ENCODE results near the gene PICK1.
"Not testable (repeated sequence)": the region's sequence is repeated elsewhere in the genome, so short reads cannot be mapped to it uniquely, and the experiment has no call there.

PICK1 gene

DNA sequence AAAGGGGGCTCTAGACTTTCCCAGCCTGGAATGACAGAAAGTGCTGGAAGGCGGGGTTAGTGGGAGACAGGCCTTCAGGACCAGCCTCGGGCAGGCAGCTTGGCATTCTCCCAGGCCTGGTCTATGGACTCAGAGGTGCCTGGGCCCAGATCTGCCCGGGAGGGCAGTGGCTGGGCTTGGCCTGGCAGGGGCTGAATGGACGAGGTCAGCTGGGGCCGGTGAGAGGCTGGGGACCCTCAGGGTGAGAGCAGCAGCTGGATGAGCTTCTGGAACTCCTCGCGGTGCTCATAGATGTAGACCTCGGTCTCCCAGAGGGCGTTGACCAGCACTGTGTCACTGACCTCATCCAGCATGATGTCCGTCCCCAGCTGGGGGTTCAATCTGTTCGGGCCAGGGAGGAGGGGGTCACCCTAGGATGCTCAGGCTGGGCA lies 54.7 kb downstream of the PICK1 start:
- no peak overlapping the region for H3K4me3 ChIP-seq (ENCODE audit: low read length)
- TF ChIP-seq ZNF274 (IDR thresholded peaks at IDR 0.05; ENCODE audit: low read depth, low read length), result no peak

DNA sequence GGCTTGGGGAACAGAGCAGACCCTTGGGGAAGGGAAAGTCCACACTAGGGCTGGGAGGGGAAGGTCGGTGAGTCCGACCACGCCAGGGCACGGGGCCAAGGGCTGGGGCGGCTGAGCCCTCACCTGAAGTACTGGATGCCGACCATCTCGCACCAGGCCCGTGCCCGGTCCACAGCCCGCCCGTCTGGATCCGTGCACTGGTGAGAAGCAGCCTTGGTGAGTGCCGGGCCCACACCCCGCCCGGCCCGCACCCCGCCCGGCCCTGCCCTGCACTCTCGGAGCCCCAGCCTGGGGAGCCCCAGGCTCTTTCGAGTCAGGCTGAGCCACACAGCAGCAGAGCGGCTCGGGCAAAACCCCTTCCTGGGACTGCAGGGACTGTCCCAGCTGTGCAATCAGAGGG lies 55.2 kb downstream of the PICK1 start:
- TF ChIP-seq ZNF274 (IDR thresholded peaks at IDR 0.05; ENCODE audit: low read depth, low read length), result no peak

DNA sequence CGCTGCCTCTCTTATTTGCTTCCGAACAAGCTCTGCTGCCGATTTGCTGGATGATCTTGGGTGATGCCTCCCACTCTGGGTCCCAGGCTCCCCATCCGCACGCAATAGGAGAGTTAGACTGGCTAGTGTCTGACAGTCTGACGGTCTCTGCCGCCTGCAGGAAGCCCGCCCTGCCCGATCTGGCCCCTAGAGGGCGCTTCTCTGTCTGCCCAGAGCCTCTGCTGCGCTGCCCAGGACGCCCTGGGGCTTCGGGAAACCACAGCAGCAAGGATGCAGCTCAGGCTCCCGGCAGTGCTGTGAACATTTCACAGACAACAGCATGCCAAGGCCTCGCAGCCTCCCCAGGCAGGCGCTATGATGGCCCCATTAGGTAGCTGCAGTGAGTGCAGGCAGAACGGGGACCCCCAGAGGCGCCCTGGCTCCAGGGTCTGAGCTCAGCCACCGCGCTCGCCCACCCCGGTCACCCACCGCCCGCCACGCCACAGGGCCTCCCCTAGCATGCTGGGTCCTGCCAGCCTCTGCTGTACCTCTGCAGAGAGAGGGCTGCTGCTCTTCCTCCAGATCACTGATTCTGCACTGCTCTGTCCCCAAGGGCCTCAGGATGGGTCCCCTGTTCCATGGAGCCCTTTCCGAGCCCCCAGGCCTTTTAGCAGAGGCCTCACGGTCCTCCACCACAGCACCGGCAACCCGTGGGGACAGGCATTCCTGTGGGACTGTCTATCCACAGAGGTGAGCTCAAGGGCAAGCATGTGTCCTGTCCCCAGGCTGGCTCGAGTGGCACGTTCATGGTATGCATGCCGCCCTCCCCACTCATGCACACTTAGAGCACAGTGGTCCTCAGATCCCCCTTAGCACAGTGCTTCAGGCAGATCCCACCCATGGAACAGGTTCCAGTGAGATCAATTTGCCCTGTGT lies 57.5 kb downstream of the PICK1 start:
- no peak overlapping the region for H3K4me3 ChIP-seq (ENCODE audit: low read length)
- TF ChIP-seq ZNF274 (IDR thresholded peaks at IDR 0.05; ENCODE audit: low read depth, low read length), result no peak

More for the DNA sequence above, 55.2 kb downstream of the PICK1 start:
- no peak overlapping the region for H3K4me3 ChIP-seq (ENCODE audit: low read length)

DNA sequence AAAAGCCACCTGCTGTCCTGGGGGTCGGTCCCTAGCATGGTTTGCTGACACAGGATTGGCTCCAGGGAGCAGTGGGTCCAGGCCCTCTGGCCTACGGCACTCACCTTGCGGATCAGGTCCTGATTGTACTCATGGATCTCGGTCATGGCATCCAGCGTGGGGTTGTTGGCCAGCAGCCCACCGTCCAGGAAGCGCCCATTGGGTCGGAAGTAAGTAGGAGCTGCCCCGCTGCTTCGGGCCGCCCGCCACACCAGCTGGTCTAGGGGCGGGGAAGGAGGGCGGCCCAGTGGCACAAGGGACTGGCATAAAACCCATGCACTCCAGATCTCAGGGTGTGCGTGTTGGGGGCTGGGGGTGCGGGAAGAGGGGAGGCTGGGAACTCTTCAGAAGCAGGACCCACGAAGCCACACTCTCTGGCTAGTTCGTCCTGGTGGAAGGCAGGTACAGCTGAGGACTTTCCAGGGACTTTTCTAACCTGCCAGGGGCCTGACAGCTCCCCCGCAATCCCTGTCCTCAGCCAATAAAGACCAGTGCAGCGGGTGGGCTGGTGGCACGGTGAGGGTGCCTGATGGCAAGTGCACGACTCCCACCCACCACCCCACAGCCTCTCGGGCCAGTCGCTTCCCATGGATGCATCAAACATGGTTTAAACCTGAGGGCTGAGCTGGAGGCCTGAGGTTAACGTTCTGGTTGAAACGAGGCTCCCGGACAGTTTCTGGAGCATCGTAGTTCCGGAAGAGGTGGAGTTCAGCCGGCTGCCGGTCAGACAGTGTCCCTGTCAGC lies 58.4 kb downstream of the PICK1 start:
- TF ChIP-seq ZNF274 (IDR thresholded peaks at IDR 0.05; ENCODE audit: low read depth, low read length), result no peak
- no peak overlapping the region for H3K4me3 ChIP-seq (ENCODE audit: low read length)

DNA sequence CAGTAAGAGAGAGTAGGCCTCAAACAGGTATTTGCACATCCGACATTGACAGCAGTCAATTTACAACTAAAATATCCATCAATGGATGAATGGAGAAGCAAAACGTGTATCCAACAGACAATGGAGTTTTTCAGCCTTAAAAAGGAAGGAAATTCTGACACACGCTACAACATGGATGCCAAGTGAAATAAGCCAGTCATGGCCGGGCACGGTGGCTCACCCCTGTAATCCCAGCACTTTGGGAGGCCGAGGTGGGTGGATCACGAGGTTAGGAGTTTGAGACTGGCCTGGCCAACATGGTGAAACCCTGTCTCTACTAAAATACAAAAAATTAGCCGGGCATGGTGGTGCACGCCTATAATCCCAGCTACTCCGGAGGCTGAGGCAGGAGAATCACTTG lies 60.4 kb downstream of the PICK1 start:
- H3K4me3 ChIP-seq (ENCODE audit: low read length), result not testable (repeated sequence)

DNA sequence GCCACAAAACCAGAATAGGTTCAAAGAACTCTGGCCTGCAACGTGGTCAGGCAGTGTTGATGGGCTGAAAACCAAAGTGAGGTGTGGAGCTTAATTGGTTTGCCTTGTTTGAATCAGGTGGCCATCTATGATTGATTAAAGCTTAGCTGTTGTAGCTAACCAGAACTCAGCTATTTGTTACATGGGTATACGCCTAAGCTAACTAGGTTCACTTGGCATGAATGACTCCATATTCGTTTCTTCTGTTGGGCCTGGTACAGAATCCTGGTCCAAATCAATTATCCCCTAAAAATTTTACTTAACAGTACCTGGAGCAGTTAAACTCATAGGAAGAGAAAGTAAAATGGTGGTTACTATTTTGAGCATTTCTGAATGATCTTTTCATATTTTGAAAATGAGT lies 61.0 kb downstream of the PICK1 start:
- no peak overlapping the region for H3K4me3 ChIP-seq (ENCODE audit: low read length)
- no peak for TF ChIP-seq ZNF274 (IDR thresholded peaks at IDR 0.05; ENCODE audit: low read depth, low read length)

DNA sequence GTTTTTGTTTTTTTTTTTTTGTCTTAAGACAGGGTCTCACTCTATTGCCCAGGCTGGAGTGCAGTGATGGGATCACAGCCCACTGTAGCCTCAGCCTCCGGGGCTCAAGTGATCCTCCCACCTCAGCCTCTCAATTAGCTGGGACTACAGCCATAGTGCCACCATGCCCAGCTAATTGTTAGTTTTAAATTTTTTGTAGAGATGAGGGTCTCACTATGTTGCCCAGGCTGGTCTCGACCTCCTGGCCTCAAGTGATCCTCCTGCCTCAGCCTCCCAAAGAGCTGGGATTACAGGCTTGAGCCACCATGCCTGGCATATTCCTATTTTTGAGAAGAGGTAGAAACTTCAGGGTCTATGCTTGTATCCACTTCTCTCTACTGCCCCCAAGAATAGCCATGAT lies 61.5 kb downstream of the PICK1 start:
- H3K4me3 ChIP-seq (ENCODE audit: low read length), result not testable (repeated sequence)

DNA sequence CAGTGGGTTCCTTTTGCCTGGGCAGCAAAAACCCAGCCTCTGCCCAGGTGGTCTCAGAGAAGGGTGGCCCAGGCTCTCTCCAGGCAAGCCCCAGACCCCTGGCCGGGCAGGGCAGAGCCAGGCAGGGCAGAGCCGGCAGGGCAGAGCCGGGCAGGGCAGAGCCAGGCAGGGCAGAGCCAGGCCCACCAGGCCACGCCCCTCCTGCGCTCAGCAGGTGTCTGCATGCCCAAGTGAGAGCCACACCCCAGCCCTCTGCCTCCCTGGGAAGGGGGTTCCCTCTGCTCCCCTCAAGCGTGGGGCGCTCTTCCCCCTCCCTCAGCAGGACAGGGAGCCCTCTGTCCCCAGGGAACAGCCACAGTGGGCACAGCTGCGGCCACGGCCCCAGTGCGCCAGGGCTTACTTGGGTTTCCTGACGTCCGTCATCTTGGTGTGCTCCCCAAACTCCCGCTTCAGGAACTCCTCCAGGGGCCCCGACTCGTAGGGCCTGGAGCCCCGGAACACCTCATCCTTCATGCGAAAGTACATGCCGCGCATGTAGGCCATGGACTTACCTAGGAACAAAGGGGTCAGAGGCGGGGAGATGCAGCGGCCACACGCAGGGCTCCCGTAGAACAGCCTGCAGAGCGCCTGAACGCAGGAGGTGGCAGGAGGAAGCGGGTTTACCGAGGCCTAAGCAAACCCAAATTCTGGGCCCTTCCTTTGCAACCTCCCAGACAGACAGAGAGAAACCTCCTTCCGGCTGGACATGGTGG lies 63.3 kb downstream of the PICK1 start:
- H3K4me3 ChIP-seq (ENCODE audit: low read length), result no peak overlapping the region
- no peak for TF ChIP-seq ZNF274 (IDR thresholded peaks at IDR 0.05; ENCODE audit: low read depth, low read length)

DNA sequence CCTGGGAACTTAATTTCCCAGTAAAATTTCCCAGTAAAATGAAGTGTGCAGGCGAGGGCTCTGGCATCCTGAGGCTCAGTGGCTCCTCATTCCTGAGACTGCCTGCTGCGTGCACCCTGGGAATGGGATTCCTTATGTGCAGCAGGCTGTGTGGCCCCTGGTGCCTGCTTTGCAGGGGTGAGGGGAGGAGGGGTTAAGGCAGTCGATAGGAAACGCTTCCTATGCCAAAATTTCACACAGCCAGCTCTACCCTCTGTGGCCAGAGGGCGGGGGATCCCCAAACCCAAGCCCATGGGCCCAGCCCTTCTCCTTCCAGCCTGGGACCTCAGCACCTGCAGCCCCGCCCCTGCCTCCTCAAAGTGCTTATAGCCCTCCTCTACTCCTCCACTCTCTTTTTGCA lies 65.4 kb downstream of the PICK1 start:
- H3K4me3 ChIP-seq (ENCODE audit: low read length), result no peak overlapping the region
- TF ChIP-seq ZNF274 (IDR thresholded peaks at IDR 0.05; ENCODE audit: low read depth, low read length), result no peak

DNA sequence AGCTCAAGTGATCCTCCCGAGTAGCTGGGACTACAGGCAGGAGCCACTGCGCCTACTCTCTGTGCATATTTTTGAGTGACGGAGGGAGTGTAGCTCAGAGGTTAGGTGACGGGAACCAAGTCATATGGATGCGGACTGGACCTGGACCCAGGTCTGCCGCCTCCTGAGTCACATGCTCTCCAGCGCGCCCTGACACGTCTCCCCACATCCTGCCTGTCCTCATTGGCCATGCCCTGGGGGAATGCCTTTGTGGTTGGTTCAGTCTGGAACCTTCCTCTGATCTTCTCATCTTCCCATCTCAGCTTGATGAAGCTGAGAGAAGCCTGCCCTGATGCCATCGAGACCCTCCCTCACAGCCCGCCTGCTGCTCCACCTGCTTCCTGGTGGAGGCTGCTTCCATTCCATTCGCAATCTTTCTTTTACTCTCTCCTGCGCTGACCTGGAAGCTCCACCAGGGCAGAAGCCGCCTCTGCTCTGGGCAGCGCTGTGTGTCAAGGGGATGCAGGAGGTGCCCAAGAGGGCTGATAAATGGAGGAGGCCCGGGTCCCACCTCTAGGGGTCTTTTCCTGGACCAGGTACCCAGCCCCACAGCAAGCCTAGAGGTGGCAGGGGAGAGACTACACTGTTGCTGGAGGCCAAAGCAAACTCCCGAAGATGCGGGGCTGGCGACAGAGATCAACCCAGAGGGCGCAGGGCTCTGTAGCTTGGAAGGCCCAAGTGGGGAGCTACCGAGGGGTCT lies 67.2 kb downstream of the PICK1 start:
- no peak for TF ChIP-seq ZNF274 (IDR thresholded peaks at IDR 0.05; ENCODE audit: low read depth, low read length)
- H3K4me3 ChIP-seq (ENCODE audit: low read length), result no peak overlapping the region

DNA sequence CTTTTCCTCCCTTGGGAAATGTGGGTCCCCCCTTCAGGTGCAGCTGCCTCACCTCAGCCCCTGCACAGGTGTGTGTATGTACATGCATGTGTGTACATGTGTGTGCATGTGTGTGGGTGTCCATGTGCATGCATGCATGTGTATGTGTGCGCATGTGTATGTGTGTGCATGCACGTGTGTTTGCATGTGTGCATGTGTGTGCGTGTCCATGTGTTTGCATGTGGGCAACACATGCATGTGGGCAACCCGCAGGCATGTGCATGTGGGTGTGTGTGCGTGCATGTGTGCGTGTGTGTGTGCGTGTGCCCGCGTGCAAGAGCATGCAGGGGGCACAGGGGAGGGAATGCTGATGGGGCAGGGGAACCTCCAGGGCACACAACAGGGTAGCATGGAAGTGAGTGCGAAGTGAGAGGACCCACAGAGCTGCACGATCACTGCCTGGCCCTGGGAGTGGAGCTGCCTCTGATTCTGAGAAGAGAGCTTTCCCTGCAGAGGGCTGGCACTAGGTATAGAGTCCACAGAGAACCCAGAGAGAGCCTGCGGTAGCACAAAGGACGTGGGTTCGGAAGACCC lies 67.9 kb downstream of the PICK1 start:
- no peak overlapping the region for H3K4me3 ChIP-seq (ENCODE audit: low read length)
- no peak for TF ChIP-seq ZNF274 (IDR thresholded peaks at IDR 0.05; ENCODE audit: low read depth, low read length)

All from GM08714 (cell line).